ENCODE measurements around the gene CMTM1. TPM values are rescaled to one million over a fixed set of nuclear protein-coding genes. Genes with fewer than 3 reads are reported as not detected.

Gene CMTM1
- total and polyA plus RNA-seq, 2 donors (not counting 3 experiments of a cell fraction or from before 2014, with no cell fraction given): 3.0 to 12.3 TPM

DNA sequence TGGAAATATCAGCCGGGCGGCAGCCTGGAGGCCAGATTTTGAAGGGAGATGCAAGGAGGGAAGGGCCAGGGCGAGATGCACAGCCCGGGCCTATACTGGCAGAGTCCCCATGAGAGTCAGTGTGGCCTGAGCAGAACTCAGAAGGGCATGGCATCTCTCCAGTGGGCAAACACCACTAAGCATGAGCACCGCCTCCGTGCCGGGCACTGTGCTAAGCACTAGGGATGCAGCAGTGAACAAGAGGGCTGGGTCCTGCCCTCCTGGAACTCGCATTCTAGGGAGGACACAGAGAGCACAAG, 49.8 kb upstream of the CMTM1 start:
- H3K9me3 ChIP-seq (replicated peaks; ENCODE audit: control insufficient read depth, insufficient read depth, low read length): no peaks in the 10 kb centered on the region

More for the DNA sequence above, 49.8 kb upstream of the CMTM1 start:
- intact Hi-C loops (cut with micrococcal nuclease) (loop anchor here (1.0 to 5.0 kb wide), 8 partner anchors 34 to 158 kb away; partner anchors contain the start of genes CMTM1, CMTM3 and TK2), dilution Hi-C loops (cut with MboI; ENCODE audit: extremely low pct_ligation_motif_present, low sequenced_read_pairs) (no loop called here)
- ChIA-PET POLR2A (no interaction called here), CTCF (interaction anchor here (0.8 to 1.5 kb wide), 11 partner anchors 25 to 110 kb away, joined by 3 to 56 read pairs (median 8); partner anchors contain the start of gene BEAN1)
- no peaks in the 10 kb centered on the region for H3K9me1 ChIP-seq (replicated peaks; ENCODE audit: control insufficient read depth, extremely low read depth, insufficient read depth, low read length)
- no peaks in the 10 kb centered on the region for H3K27me3 ChIP-seq (ENCODE audit: control insufficient read depth in 2 of 2, insufficient read depth in 2 of 2, low read length in 2 of 2)
- FAIRE-seq (no peak), DNase-seq (ENCODE audit: low read depth, low spot score) (no peak)
- no peak overlapping the region for H3K4me3 ChIP-seq (replicated peaks in 1 of 3; ENCODE audit: insufficient read depth in 1 of 3, low read depth in 1 of 3, low read length in 3 of 3)
- H3K4me2 ChIP-seq (ENCODE audit: insufficient read depth, low read length): peak overlapping the region; percentile 29
- H3K27ac ChIP-seq (ENCODE audit: insufficient read depth, low read depth, low read length): peak overlapping the region; percentile 87
- H3K36me3 ChIP-seq (ENCODE audit: control insufficient read depth in 2 of 2, extremely low read depth in 1 of 2, insufficient read depth in 2 of 2, low read length in 2 of 2): no peaks in the 10 kb centered on the region
- H3K79me2 ChIP-seq (ENCODE audit: control insufficient read depth, insufficient read depth, low read length): no peaks in the 10 kb centered on the region
- H3K4me1 ChIP-seq (ENCODE audit: control insufficient read depth, extremely low read depth, insufficient read depth, low read length): peaks cover 81% of the 10 kb centered on the region
- no peaks in the 10 kb centered on the region for H4K20me1 ChIP-seq (replicated peaks; ENCODE audit: control insufficient read depth, extremely low read depth, insufficient read depth, low read length)
- H3K9ac ChIP-seq (replicated peaks; ENCODE audit: extremely low read depth, insufficient read depth, low read length): peak overlapping the region; percentile 59
- H2AFZ ChIP-seq (ENCODE audit: low read depth, low read length): no peak overlapping the region
- no peak for TF ChIP-seq FOS (IDR thresholded peaks at IDR 0.05; ENCODE audit: borderline replicate concordance, insufficient read depth, low read length)
- TF ChIP-seq POLR2A (IDR thresholded peaks at IDR 0.05; ENCODE audit: low read depth, low read length): no peak
- no peak for TF ChIP-seq MYC (IDR thresholded peaks at IDR 0.05; ENCODE audit: low read depth, low read length)
- TF ChIP-seq, protein P1, sequence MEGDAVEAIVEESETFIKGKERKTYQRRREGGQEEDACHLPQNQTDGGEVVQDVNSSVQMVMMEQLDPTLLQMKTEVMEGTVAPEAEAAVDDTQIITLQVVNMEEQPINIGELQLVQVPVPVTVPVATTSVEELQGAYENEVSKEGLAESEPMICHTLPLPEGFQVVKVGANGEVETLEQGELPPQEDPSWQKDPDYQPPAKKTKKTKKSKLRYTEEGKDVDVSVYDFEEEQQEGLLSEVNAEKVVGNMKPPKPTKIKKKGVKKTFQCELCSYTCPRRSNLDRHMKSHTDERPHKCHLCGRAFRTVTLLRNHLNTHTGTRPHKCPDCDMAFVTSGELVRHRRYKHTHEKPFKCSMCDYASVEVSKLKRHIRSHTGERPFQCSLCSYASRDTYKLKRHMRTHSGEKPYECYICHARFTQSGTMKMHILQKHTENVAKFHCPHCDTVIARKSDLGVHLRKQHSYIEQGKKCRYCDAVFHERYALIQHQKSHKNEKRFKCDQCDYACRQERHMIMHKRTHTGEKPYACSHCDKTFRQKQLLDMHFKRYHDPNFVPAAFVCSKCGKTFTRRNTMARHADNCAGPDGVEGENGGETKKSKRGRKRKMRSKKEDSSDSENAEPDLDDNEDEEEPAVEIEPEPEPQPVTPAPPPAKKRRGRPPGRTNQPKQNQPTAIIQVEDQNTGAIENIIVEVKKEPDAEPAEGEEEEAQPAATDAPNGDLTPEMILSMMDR (IDR thresholded peaks at IDR 0.05; ENCODE audit: extremely low read depth in 1 of 2, insufficient read depth in 1 of 2, low read depth in 1 of 2, low read length in 2 of 2): no peak
- TF ChIP-seq POLR2AphosphoS5 (IDR thresholded peaks at IDR 0.05; ENCODE audit: insufficient read depth, low read depth, low read length): no peak
- no peak for TF ChIP-seq JUN (IDR thresholded peaks at IDR 0.05; ENCODE audit: borderline replicate concordance, insufficient read depth, insufficient read length, low read depth)
- TF ChIP-seq EZH2 (IDR thresholded peaks at IDR 0.05; ENCODE audit: borderline replicate concordance, low read depth, low read length, severe bottlenecking): no peak
- no peak for TF ChIP-seq GATA2 (IDR thresholded peaks at IDR 0.05; ENCODE audit: insufficient read depth, insufficient read length, low read depth, low read length)
- TF ChIP-seq, protein P2, sequence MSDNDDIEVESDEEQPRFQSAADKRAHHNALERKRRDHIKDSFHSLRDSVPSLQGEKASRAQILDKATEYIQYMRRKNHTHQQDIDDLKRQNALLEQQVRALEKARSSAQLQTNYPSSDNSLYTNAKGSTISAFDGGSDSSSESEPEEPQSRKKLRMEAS (IDR thresholded peaks at IDR 0.05; ENCODE audit: insufficient read depth, insufficient read length): no peak
- BruUV-seq (replicated peaks): no TSS peak

Measured in endothelial cell of umbilical vein (primary cell).